ENCODE results near the gene GTSE1. TPM values are rescaled to one million over a fixed set of nuclear protein-coding genes. Genes with fewer than 3 reads are reported as not detected.

Gene GTSE1
- total RNA-seq, 1 donor from 2014 or later = 29.7 TPM

- no peak overlapping the region for H3K9ac ChIP-seq
- Mint-ChIP-seq H3K4me1 (no peaks in the 10 kb centered on the region), H3K27ac (peak overlapping the region; percentile 68), H3K36me3 (peaks cover 36% of the 10 kb centered on the region), H3K4me3 (no peak overlapping the region), H3K9me3 (peaks cover 1% of the 10 kb centered on the region), H3K27me3 (ENCODE audit: insufficient read depth, low read depth) (peaks cover 2% of the 10 kb centered on the region)
- no peak overlapping the region for H3K27ac ChIP-seq
- no peak for DNase-seq (ENCODE audit: low spot score)
- H3F3A ChIP-seq (ENCODE audit: low read depth) = no peaks in the 10 kb centered on the region
- no peaks in the 10 kb centered on the region for H3K4me1 ChIP-seq
- no peak overlapping the region for H3K4me3 ChIP-seq
- H3K4me2 ChIP-seq = no peak overlapping the region
- no peaks in the 10 kb centered on the region for H3K79me2 ChIP-seq (ENCODE audit: low read depth)
- no peaks in the 10 kb centered on the region for H3K9me3 ChIP-seq (ENCODE audit: low read depth)
- H3K36me3 ChIP-seq = no peaks in the 10 kb centered on the region
- H2AFZ ChIP-seq (replicated peaks) = no peak overlapping the region
- H4K20me1 ChIP-seq (ENCODE audit: low read depth) = no peaks in the 10 kb centered on the region
- TF ChIP-seq CTCF (IDR thresholded peaks at IDR 0.05) (no peak), EZH2phosphoT487 (IDR thresholded peaks at IDR 0.05) (no peak), EZH2 (IDR thresholded peaks at IDR 0.05) (no peak)
- no peaks in the 10 kb centered on the region for H3K27me3 ChIP-seq
Observed at GRCh38 chr22:46320716-46321386, 24.2 kb downstream of the GTSE1 start.

GRCh38 chr22:46322711-46323110 lies 26.0 kb downstream of the GTSE1 start:
- Histone ChIP-seq H3K4me3 (no peak overlapping the region), H3K4me1 (no peaks in the 10 kb centered on the region), H4K20me1 (ENCODE audit: low read depth) (no peaks in the 10 kb centered on the region), H3K79me2 (ENCODE audit: low read depth) (no peaks in the 10 kb centered on the region), H3K36me3 (peaks cover 4% of the 10 kb centered on the region), H3F3A (ENCODE audit: low read depth) (no peaks in the 10 kb centered on the region), H2AFZ (replicated peaks) (no peak overlapping the region), H3K27me3 (no peaks in the 10 kb centered on the region), H3K9me3 (ENCODE audit: low read depth) (no peaks in the 10 kb centered on the region), H3K9ac (no peak overlapping the region), H3K4me2 (no peak overlapping the region), H3K27ac (no peak overlapping the region)
- Mint-ChIP-seq H3K4me1 (no peaks in the 10 kb centered on the region), H3K36me3 (peaks cover 38% of the 10 kb centered on the region), H3K4me3 (no peak overlapping the region), H3K9me3 (peaks cover 1% of the 10 kb centered on the region), H3K27me3 (ENCODE audit: insufficient read depth, low read depth) (peaks cover 2% of the 10 kb centered on the region), H3K27ac (no peak overlapping the region)
- DNase-seq (ENCODE audit: low spot score) = no peak
- TF ChIP-seq CTCF (IDR thresholded peaks at IDR 0.05) (no peak), EZH2 (IDR thresholded peaks at IDR 0.05) (no peak), EZH2phosphoT487 (IDR thresholded peaks at IDR 0.05) (no peak)

- Histone ChIP-seq H3K9ac (no peak overlapping the region), H3F3A (ENCODE audit: low read depth) (no peaks in the 10 kb centered on the region), H3K4me3 (no peak overlapping the region), H3K27ac (no peak overlapping the region), H3K79me2 (ENCODE audit: low read depth) (no peaks in the 10 kb centered on the region), H4K20me1 (ENCODE audit: low read depth) (no peaks in the 10 kb centered on the region), H2AFZ (replicated peaks) (no peak overlapping the region), H3K27me3 (no peaks in the 10 kb centered on the region), H3K36me3 (peaks cover 4% of the 10 kb centered on the region), H3K4me1 (no peaks in the 10 kb centered on the region), H3K9me3 (ENCODE audit: low read depth) (no peaks in the 10 kb centered on the region), H3K4me2 (no peak overlapping the region)
- no peaks in the 10 kb centered on the region for H3K4me1 Mint-ChIP-seq
- TF ChIP-seq EZH2phosphoT487 (IDR thresholded peaks at IDR 0.05) (no peak), EZH2 (IDR thresholded peaks at IDR 0.05) (no peak), CTCF (IDR thresholded peaks at IDR 0.05) (no peak)
- peaks cover 1% of the 10 kb centered on the region for H3K9me3 Mint-ChIP-seq
- peak overlapping the region; percentile 39 for H3K27ac Mint-ChIP-seq
- H3K27me3 Mint-ChIP-seq (ENCODE audit: insufficient read depth, low read depth) = peaks cover 2% of the 10 kb centered on the region
- H3K4me3 Mint-ChIP-seq = no peak overlapping the region
- H3K36me3 Mint-ChIP-seq = peaks cover 34% of the 10 kb centered on the region
- DNase-seq (ENCODE audit: low spot score) = no peak
Observed at GRCh38 chr22:46323162-46323561, 26.5 kb downstream of the GTSE1 start.
